ENCODE results near the gene S100A16.

Gene S100A16

DNA sequence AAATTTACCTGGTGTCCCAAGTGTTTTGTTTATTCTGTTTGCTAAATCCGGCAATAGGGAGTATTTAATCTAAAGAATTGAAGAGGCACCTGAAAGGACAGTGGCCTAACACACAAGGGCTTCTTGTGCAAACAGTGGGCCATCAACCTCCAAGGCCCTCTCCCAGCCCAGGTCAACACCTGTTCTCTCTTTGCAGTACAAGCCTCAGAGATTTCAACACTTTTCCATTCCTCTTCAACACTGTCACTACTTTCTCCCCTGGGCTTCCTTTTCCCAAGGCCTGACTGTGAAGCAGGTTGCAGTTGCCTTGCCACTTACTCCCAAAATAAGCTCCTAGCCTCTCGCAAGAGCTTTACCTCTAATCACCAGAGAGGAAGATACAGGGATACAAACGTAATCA is 42.4 kb upstream of the S100A16 start:
- in situ Hi-C loops (cut with MboI; ENCODE audit: low sequenced_read_pairs, unreplicated experiment), result no loop called here
- no peak for DNase-seq (ENCODE audit: low spot score)
- TF ChIP-seq CTCF (IDR thresholded peaks at IDR 0.05; ENCODE audit: borderline replicate concordance, control extremely low read depth, extremely low read depth, insufficient read depth, missing control alignments), result no peak

GRCh38 chr1:153652805-153653500 is 40.0 kb upstream of the S100A16 start:
- DNase-seq (ENCODE audit: low spot score), result no peak
- in situ Hi-C loops (cut with MboI; ENCODE audit: low sequenced_read_pairs, unreplicated experiment), result no loop called here
- no peak for TF ChIP-seq CTCF (IDR thresholded peaks at IDR 0.05; ENCODE audit: borderline replicate concordance, control extremely low read depth, extremely low read depth, insufficient read depth, missing control alignments)

GRCh38 chr1:153651771-153652170 is 38.8 kb upstream of the S100A16 start:
- TF ChIP-seq CTCF (IDR thresholded peaks at IDR 0.05; ENCODE audit: borderline replicate concordance, control extremely low read depth, extremely low read depth, insufficient read depth, missing control alignments), result no peak
- in situ Hi-C loops (cut with MboI; ENCODE audit: low sequenced_read_pairs, unreplicated experiment), result no loop called here
- no peak for DNase-seq (ENCODE audit: low spot score)

GRCh38 chr1:153649863-153650235 is 36.9 kb upstream of the S100A16 start:
- DNase-seq (ENCODE audit: low spot score), result no peak
- TF ChIP-seq CTCF (IDR thresholded peaks at IDR 0.05; ENCODE audit: borderline replicate concordance, control extremely low read depth, extremely low read depth, insufficient read depth, missing control alignments), result no peak
- in situ Hi-C loops (cut with MboI; ENCODE audit: low sequenced_read_pairs, unreplicated experiment), result no loop called here

- DNase-seq (ENCODE audit: low spot score), result no peak
- in situ Hi-C loops (cut with MboI; ENCODE audit: low sequenced_read_pairs, unreplicated experiment), result no loop called here
- no peak for TF ChIP-seq CTCF (IDR thresholded peaks at IDR 0.05; ENCODE audit: borderline replicate concordance, control extremely low read depth, extremely low read depth, insufficient read depth, missing control alignments)
Measured at GRCh38 chr1:153649137-153649862, 36.4 kb upstream of the S100A16 start.

GRCh38 chr1:153648000-153648643 is 35.2 kb upstream of the S100A16 start:
- no peak for TF ChIP-seq CTCF (IDR thresholded peaks at IDR 0.05; ENCODE audit: borderline replicate concordance, control extremely low read depth, extremely low read depth, insufficient read depth, missing control alignments)
- in situ Hi-C loops (cut with MboI; ENCODE audit: low sequenced_read_pairs, unreplicated experiment), result no loop called here
- no peak for DNase-seq (ENCODE audit: low spot score)
